Fibroblast of lung (primary cell): Measurements from ENCODE around the gene SCGN.

Experiments
- EZH2 ChIP-seq: IDR thresholded peaks from 2 replicates; pipeline ENCODE4 v1.5.1; 2012; ENCODE audit warnings: low read length, control low read depth, mild to moderate bottlenecking; ENCODE audit errors: missing control alignments
- TF ChIP-seq, protein P1 (sequence below), 2 donors: IDR thresholded peaks in 1 of 2; conservative IDR thresholded peaks in 1 of 2; 1 replicate in 1 of 2; 2 replicates in 1 of 2; pipeline ENCODE4 v1.5.1; 2011 to 2012; ENCODE audit warnings: low read length in 2 of 2, control low read depth in 1 of 2, inconsistent platforms in 1 of 2, low read depth in 1 of 2, mild to moderate bottlenecking in 1 of 2

DNA sequence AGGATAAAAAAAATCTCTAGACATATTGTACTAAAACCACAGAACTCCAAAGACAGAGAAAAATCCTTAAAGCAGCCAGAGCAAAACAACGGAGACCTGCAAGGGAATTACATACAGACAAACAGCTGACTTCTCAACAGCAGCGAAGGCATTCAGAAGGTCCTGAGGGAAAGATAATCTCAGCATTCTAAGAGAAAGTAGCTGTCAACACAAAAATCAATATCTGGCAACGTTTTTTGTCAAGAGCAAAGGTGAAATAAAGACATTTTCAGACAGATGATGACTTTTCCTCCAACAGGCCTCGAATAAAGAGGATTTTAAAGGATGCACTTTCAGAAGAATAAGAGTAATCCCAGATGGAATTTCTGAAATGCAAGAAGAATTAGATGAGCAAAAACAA is 6.1 kb upstream of the SCGN start:
- TF ChIP-seq, protein P1, sequence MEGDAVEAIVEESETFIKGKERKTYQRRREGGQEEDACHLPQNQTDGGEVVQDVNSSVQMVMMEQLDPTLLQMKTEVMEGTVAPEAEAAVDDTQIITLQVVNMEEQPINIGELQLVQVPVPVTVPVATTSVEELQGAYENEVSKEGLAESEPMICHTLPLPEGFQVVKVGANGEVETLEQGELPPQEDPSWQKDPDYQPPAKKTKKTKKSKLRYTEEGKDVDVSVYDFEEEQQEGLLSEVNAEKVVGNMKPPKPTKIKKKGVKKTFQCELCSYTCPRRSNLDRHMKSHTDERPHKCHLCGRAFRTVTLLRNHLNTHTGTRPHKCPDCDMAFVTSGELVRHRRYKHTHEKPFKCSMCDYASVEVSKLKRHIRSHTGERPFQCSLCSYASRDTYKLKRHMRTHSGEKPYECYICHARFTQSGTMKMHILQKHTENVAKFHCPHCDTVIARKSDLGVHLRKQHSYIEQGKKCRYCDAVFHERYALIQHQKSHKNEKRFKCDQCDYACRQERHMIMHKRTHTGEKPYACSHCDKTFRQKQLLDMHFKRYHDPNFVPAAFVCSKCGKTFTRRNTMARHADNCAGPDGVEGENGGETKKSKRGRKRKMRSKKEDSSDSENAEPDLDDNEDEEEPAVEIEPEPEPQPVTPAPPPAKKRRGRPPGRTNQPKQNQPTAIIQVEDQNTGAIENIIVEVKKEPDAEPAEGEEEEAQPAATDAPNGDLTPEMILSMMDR (conservative IDR thresholded peaks at IDR 0.05 in 1 of 2, IDR thresholded peaks at IDR 0.05 in 1 of 2; ENCODE audit: low read depth in 1 of 2, low read length in 2 of 2): no peak
- no peak for TF ChIP-seq EZH2
